ENCODE measurements around the gene GUK1.

The GUK1 gene

DNA sequence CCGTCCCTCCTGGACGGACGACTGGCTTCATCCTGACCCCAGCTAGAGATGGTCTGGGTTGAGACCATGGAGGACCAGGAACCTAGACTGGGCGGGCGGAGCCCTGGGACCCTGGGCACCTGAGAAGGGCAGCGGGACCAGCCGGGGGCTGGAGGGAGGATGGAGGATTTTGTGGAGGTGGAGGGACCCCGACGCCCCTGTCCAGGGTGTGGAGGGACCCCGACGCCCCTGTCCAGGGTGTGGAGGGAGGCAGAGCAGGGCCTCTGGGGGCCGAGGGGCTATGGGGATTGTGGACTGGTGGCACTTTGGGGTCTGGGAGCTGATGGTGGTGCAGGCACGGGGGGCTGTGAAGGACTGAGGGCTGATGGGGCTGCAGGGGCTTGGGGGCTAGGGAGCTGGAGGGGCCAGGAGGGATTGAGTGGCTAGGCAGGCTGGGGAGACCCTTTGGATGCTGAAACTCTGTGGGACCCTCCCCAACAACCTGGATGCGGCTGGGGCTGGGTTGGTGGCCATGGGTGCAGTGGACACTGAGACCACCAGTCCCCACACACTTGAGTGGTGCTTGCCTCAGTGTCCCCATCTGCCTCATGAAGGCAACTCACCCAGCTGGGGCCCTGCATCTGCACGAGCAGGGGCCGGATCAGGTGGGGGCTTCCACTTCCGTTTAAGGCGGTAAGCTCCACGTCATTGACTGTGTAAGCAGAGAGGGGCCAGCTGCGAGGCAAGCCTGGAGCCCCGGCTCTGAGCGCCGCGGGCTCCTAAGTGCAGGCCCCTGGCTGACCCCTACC lies 17.1 kb downstream of the GUK1 start:
- Mint-ChIP-seq H3K4me1 (ENCODE audit: low read depth) (peaks cover 32% of the 10 kb centered on the region), H3K4me3 (no peak overlapping the region), H3K36me3 (ENCODE audit: low read depth) (no peaks in the 10 kb centered on the region), H3K27me3 (no peaks in the 10 kb centered on the region), H3K9me3 (no peaks in the 10 kb centered on the region), H3K27ac (no peak overlapping the region)

DNA sequence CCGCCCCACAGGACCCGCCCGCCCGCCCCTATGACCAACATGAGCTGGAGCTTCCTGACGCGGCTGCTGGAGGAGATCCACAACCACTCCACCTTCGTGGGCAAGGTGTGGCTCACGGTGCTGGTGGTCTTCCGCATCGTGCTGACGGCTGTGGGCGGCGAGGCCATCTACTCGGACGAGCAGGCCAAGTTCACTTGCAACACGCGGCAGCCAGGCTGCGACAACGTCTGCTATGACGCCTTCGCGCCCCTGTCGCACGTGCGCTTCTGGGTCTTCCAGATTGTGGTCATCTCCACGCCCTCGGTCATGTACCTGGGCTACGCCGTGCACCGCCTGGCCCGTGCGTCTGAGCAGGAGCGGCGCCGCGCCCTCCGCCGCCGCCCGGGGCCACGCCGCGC lies 17.6 kb downstream of the GUK1 start:
- H3K4me3 Mint-ChIP-seq = no peak overlapping the region
- H3K9me3 Mint-ChIP-seq = no peaks in the 10 kb centered on the region
- H3K36me3 Mint-ChIP-seq (ENCODE audit: low read depth) = no peaks in the 10 kb centered on the region
- H3K4me1 Mint-ChIP-seq (ENCODE audit: low read depth) = peaks cover 34% of the 10 kb centered on the region
- no peak overlapping the region for H3K27ac Mint-ChIP-seq
- no peaks in the 10 kb centered on the region for H3K27me3 Mint-ChIP-seq

DNA sequence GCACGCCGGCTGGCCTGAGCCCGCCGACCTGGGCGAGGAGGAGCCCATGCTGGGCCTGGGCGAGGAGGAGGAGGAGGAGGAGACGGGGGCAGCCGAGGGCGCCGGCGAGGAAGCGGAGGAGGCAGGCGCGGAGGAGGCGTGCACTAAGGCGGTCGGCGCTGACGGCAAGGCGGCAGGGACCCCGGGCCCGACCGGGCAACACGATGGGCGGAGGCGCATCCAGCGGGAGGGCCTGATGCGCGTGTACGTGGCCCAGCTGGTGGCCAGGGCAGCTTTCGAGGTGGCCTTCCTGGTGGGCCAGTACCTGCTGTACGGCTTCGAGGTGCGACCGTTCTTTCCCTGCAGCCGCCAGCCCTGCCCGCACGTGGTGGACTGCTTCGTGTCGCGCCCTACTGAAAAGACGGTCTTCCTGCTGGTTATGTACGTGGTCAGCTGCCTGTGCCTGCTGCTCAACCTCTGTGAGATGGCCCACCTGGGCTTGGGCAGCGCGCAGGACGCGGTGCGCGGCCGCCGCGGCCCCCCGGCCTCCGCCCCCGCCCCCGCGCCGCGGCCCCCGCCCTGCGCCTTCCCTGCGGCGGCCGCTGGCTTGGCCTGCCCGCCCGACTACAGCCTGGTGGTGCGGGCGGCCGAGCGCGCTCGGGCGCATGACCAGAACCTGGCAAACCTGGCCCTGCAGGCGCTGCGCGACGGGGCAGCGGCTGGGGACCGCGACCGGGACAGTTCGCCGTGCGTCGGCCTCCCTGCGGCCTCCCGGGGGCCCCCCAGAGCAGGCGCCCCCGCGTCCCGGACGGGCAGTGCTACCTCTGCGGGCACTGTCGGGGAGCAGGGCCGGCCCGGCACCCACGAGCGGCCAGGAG lies 18.3 kb downstream of the GUK1 start:
- Mint-ChIP-seq H3K27me3 (no peaks in the 10 kb centered on the region), H3K4me1 (ENCODE audit: low read depth) (peaks cover 34% of the 10 kb centered on the region), H3K36me3 (ENCODE audit: low read depth) (no peaks in the 10 kb centered on the region), H3K9me3 (no peaks in the 10 kb centered on the region), H3K27ac (no peak overlapping the region), H3K4me3 (no peak overlapping the region)

- H3K4me3 Mint-ChIP-seq = no peak overlapping the region
- H3K4me1 Mint-ChIP-seq (ENCODE audit: low read depth) = peaks cover 36% of the 10 kb centered on the region
- no peaks in the 10 kb centered on the region for H3K36me3 Mint-ChIP-seq (ENCODE audit: low read depth)
- H3K27me3 Mint-ChIP-seq = no peaks in the 10 kb centered on the region
- no peak overlapping the region for H3K27ac Mint-ChIP-seq
- H3K9me3 Mint-ChIP-seq = no peaks in the 10 kb centered on the region
These were observed 19.1 kb downstream of the GUK1 start for GRCh38 chr1:228159008-228159665.

DNA sequence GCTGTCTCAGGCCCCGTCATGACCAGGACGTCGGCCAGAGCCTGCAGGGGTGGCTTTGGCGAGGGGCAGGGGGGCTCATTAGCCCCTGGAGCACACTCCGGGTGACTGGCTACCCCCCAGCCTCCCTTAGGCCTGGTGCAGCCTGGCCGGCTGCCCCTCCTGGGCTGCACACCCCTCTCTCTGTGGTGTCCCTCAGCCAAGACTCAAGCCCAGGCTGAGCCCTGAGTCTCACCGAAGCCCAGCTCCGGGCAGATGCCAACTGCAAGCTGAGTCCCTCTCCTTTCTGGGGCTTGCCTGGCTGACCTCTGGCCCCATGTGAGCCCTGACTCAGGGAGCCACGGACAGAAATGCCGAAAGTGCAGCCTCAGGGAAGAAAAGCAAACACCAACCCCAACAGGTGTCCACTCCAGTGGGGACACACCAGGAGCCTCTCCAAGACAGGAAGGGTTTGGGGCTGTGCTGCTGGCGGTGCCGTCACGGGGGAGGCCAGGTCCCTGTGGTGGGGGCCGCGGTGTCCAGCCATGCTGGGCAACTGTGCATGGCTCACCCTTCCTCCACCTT lies 20.2 kb downstream of the GUK1 start:
- no peaks in the 10 kb centered on the region for H3K36me3 Mint-ChIP-seq (ENCODE audit: low read depth)
- H3K27ac Mint-ChIP-seq = no peak overlapping the region
- H3K4me1 Mint-ChIP-seq (ENCODE audit: low read depth) = peaks cover 38% of the 10 kb centered on the region
- no peaks in the 10 kb centered on the region for H3K27me3 Mint-ChIP-seq
- no peak overlapping the region for H3K4me3 Mint-ChIP-seq
- H3K9me3 Mint-ChIP-seq = no peaks in the 10 kb centered on the region

GRCh38 chr1:228161362-228161761 lies 21.3 kb downstream of the GUK1 start:
- Mint-ChIP-seq H3K27me3 (no peaks in the 10 kb centered on the region), H3K36me3 (ENCODE audit: low read depth) (no peaks in the 10 kb centered on the region), H3K4me3 (no peak overlapping the region), H3K27ac (no peak overlapping the region), H3K9me3 (no peaks in the 10 kb centered on the region), H3K4me1 (ENCODE audit: low read depth) (peaks cover 29% of the 10 kb centered on the region)

DNA sequence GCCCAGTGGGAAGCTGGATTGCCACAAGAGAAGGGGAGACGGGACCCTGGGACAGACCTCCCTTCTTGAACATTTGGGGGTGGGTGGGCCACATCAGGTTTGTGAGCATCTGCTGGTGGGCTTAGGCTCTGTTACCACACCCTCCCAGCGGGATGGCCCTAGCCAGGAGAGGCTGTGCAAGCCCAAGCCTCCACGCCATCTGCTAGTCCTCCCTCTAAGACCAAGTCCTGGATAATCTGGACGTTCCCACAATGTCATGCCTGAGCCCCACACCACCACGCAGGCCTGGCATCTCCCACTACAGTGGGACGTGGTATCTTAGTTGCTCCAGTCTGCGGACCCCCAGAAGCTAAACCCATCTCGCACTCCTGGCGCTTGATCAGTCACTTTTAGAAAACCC lies 21.8 kb downstream of the GUK1 start:
- no peaks in the 10 kb centered on the region for H3K36me3 Mint-ChIP-seq (ENCODE audit: low read depth)
- H3K4me3 Mint-ChIP-seq = no peak overlapping the region
- no peaks in the 10 kb centered on the region for H3K27me3 Mint-ChIP-seq
- no peak overlapping the region for H3K27ac Mint-ChIP-seq
- H3K4me1 Mint-ChIP-seq (ENCODE audit: low read depth) = peaks cover 29% of the 10 kb centered on the region
- H3K9me3 Mint-ChIP-seq = no peaks in the 10 kb centered on the region

DNA sequence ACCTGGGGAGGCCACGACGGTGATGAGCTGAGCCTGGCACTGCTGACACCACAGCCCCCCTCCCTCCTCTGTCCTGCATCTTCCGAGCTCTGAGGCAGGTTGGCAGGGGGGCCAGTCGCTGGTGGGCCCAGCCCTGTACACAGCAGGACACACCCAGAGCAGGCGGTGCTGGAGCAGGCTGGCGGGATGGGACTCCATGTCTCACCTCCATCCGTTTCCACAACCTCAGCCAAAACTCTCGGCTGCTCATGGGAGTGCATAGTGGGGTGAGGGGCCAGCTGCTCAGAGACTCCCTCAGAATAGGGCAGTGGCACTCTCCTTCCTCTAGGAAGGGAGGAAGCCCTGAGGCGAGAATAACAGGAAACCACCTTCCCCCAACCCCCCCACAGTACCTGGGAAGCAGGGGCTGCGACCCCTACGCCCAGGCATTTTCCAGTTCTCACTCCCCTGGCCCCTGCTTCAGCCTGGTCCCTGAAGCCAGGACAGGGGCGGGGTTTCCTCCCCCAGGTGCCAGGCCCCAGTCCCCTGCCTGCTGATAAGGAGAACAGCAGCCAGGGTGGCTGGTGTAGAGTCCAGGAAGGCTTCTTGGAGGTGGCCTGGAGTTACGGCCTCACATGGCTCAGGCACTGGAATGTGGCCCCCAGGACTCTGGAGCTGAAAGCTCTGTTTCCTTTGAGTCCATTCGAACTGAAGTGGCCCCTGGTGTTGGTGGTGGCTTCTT lies 22.4 kb downstream of the GUK1 start:
- Mint-ChIP-seq H3K4me3 (no peak overlapping the region), H3K27me3 (no peaks in the 10 kb centered on the region), H3K27ac (no peak overlapping the region), H3K36me3 (ENCODE audit: low read depth) (no peaks in the 10 kb centered on the region), H3K9me3 (no peaks in the 10 kb centered on the region), H3K4me1 (ENCODE audit: low read depth) (peaks cover 27% of the 10 kb centered on the region)

DNA sequence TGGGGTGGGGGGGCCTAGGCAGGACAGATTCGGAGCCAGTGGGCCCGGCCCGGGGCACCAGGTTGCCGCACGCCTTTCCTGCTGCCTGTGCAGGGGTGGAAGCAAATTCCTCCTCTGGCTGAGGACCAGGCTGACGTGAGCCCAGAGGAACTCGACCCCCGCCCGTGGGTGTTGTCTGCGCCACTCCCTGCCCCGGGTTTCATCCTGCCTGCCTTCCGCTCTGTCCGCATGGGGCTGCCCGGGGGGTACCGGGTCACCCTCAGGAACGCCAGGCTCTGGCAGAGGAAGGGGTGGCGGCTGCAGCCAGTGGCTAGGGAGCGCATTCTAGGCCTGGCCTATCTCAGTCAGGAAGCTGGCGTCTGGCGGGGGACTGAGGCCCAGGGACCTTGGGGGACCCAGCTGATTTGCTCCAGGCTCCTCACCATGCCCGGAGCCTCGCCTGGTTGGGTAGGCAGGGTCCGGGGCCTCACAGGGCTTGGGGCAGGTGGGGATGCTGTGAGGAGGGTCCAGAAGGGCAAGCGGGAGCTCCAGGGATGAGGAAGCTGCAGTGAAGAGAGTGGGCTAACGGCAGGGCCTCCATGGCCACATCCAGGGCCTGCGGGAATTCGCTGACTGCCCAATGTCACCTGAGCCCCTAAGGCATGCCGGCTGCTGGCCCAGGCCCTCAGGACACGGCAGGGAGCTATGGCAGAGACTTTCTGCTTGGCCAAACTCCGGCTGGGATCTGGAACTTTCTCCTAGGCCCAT lies 23.1 kb downstream of the GUK1 start:
- no peaks in the 10 kb centered on the region for H3K27me3 Mint-ChIP-seq
- H3K4me3 Mint-ChIP-seq = no peak overlapping the region
- no peaks in the 10 kb centered on the region for H3K36me3 Mint-ChIP-seq (ENCODE audit: low read depth)
- H3K27ac Mint-ChIP-seq = no peak overlapping the region
- H3K4me1 Mint-ChIP-seq (ENCODE audit: low read depth) = peaks cover 32% of the 10 kb centered on the region
- no peaks in the 10 kb centered on the region for H3K9me3 Mint-ChIP-seq

DNA sequence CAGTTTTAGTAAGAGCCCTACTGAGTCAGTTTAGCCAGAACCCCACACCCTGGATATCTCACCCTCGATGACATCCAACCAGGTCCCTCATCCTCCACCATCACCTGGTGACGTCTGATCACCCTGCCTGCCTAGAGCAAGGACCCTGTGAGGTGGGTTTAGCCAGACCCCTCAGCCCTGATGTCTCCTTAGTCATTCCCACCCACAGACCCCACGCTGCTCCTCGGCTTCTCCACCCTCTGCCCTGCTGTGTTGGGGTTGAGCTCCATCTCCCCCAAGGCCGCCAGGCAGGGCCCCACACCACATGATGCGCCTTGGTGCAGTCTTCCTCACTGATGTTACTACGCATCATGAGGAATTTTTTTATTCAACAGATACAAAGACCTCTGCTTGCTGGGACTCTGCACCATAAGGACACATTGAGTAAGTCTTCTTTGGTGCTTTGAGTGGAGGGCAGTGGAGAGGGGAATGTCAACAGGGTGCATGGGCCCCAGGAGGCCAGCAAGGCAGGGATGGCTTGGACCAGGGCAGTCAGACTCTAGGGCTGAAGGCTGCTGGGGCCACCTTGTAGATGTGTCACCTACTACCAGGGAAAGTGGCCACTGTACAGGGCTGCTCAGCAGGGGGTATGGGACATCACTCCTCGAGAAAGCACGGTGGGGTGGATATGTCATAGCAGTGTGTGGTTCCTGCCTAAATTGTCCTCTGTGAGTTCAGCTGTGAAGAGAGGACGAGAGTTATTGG lies 23.9 kb downstream of the GUK1 start:
- Mint-ChIP-seq H3K4me1 (ENCODE audit: low read depth) (peaks cover 35% of the 10 kb centered on the region), H3K36me3 (ENCODE audit: low read depth) (no peaks in the 10 kb centered on the region), H3K4me3 (peak overlapping the region; percentile 86), H3K27ac (peak overlapping the region; percentile 95), H3K27me3 (no peaks in the 10 kb centered on the region), H3K9me3 (no peaks in the 10 kb centered on the region)

- no peaks in the 10 kb centered on the region for H3K36me3 Mint-ChIP-seq (ENCODE audit: low read depth)
- H3K27me3 Mint-ChIP-seq = no peaks in the 10 kb centered on the region
- H3K4me1 Mint-ChIP-seq (ENCODE audit: low read depth) = peaks cover 39% of the 10 kb centered on the region
- peak overlapping the region; percentile 95 for H3K27ac Mint-ChIP-seq
- peak overlapping the region; percentile 86 for H3K4me3 Mint-ChIP-seq
- H3K9me3 Mint-ChIP-seq = no peaks in the 10 kb centered on the region
These were observed 24.7 kb downstream of the GUK1 start for GRCh38 chr1:228164561-228165371.

DNA sequence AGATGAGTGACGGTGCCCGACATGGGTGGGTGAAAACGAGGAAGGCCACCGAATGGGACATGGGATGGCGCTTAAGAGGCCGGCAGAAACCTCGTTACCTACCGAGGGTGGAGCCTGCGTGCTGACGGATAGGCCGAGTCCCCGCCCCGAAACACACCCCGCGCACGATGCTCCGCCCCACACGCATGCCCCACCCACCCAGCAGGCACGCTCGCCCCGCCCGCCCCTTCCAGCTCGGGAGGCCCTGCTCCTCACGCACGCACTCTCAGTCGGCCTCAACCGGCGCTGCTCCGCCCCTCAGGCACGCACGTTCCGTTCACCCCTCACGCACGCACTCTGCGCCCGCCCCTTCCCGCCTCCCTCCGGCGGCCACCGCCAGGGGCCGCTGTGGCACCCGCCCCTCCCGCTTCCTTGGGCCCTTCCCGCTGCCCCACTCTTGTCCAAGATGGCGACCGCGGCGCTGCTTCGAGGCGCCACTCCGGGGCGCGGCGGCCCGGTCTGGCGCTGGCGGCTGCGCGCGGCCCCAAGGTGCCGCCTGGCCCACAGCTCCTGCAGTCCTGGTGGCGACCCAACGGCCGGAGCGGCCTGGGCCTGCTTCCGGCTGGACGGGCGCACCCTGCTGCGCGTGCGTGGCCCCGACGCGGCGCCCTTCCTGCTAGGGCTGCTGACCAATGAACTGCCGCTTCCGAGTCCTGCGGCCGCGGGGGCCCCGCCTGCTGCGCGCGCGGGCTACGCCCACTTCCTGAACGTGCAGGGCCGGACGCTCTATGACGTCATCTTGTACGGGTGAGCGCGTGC lies 25.5 kb downstream of the GUK1 start, which contains the start of gene IBA57:
Gene IBA57, plus strand, starts transcription at position 433 of the 798 bp plus-strand sequence. Its CDS starts 13 bp downstream, at position 446.
- Mint-ChIP-seq H3K36me3 (ENCODE audit: low read depth) (no peaks in the 10 kb centered on the region), H3K27me3 (no peaks in the 10 kb centered on the region), H3K4me1 (ENCODE audit: low read depth) (peaks cover 39% of the 10 kb centered on the region), H3K27ac (peak within 1 kb of the TSS; percentile 95), H3K9me3 (no peaks in the 10 kb centered on the region), H3K4me3 (peak within 1 kb of the TSS; percentile 86)
